GM18511 (cell line): ENCODE results near the gene TMEM63A.
"Not testable (repeated sequence)": the region's sequence is repeated elsewhere in the genome, so short reads cannot be mapped to it uniquely, and the experiment has no call there.

Experiments used
- ATAC-seq: cut with Tn5 transposase; IDR thresholded peaks from one replicate; pipeline ENCODE4 v1.9.1; 2021; ENCODE audit warnings: mild to moderate bottlenecking, moderate library complexity; ENCODE audit not compliant: unreplicated experiment

Gene TMEM63A

DNA sequence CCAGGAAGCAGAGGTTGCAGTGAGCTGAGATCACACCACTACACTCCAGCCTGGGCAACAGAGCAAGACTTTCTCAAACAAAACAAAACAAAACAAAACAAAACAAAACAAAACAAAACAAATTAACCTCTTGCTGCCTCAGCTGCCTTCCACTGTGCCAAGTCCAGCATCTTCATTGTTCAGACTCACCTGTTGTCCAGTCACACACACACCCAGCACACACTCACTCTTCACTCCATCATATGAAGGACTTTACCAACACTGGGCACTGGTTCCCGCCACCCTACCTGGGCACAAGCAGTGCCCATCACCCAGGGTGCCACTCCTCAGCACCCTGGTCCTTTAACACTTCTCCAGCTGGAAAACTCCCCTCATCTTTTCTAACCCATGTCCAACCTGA, 27.3 kb upstream of the TMEM63A start:
- no peak for ATAC-seq

DNA sequence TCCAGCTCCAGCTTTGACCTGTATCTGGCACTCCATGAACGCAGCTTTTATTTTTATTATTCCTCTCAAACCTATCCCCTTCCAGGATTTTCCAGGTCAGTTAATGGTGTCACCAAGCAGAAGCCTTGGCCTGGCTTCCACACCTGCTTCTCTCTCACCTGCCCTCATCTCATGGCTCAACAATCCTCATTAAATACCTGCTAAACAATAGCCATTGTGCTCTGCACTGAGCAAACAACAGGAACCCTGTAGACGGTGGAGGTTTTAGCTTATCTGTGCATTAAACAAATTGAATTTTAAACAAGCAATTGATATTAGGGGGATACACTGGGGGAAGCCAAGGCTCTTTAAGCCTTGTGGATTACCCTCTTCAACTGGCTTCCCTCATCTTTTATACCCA, 26.6 kb upstream of the TMEM63A start:
- ATAC-seq, result no peak

DNA sequence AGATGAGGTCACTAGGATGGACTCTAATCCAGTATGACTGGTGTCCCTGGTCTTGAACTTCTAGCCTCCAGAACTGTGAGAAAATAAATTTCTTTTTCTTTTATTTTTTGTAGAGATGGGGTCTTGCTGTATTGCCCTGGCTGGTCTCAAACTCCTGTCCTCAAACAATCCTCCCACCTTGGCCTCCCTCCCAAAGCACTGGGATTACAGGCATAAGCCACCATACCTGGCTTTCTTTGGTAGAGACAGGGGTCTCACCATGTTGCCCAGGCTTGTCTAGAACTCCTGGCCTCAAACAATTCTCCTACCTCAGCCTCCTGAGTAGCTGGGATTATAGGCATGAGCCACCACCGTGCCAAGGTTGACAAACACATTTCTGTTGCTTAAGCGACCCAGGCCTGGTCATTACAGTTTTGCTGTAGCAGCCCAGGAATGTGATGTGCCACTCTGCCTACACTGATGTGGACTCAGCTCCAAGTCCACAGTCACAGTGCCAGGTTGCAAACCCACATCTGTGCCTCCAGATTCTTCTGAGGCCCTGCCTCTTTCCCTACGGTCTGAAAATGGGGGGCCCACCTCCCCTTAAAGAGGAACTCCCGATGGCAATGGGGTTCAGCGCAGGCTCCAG, 25.9 kb upstream of the TMEM63A start:
- ATAC-seq, result no peak

DNA sequence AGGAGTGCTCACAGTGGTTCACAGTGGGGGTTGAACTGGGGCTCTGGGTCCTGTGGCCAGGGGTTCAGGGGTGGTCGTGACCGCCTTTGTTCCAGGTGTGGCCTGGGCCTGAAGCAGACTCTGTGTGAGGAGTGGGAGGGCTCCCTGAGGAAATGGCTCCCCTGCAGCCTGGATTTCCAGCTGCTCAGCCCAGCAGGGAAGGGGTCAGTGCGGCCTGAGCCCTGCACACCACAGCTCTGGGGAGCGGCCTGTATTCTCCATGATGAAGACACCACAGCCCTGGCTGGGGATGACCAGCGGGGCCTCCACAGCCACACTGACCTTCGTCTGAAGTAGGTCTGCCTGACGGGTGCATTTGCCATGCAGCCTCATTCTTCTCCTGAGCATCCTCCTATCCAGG, 25.2 kb upstream of the TMEM63A start:
- no peak for ATAC-seq

DNA sequence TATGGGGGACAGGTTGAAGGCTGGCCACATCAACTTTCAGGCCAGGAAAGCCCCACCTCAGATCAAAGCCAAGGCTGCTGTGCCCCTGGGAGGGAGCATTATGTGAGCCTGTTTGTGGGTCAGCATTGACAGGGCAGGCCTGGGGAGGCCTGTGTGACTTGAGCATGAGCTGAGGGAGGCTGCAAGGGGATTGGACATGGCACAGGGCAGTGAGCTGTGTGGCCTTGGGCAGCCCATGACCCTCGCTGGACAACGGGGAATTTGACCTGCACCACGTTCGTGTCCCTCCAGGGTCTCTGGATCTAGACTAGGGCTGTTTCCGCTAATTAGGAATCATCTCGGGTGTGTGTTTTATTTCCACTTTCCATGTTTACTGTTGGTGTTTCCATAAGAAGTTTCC, 24.3 kb upstream of the TMEM63A start:
- ATAC-seq, result no peak

DNA sequence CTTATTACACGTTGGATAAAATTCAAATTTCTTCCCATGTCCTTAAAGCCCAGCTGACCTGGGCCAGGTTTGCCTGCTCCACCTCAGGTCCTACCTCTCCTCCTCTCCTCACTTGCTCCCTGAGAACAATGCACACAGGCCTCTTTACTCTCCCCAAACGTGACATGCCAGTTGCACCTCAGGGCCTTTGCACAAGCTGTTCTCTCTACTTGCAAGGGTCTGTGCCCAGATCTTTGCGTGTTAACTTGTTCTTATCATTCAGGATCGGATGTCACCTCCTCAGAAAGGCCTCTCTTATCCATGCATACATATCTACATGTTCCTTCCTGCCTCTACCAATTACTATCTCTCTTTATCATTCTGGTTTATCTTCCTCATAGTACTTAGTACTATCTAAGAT, 21.4 kb upstream of the TMEM63A start:
- no peak for ATAC-seq

DNA sequence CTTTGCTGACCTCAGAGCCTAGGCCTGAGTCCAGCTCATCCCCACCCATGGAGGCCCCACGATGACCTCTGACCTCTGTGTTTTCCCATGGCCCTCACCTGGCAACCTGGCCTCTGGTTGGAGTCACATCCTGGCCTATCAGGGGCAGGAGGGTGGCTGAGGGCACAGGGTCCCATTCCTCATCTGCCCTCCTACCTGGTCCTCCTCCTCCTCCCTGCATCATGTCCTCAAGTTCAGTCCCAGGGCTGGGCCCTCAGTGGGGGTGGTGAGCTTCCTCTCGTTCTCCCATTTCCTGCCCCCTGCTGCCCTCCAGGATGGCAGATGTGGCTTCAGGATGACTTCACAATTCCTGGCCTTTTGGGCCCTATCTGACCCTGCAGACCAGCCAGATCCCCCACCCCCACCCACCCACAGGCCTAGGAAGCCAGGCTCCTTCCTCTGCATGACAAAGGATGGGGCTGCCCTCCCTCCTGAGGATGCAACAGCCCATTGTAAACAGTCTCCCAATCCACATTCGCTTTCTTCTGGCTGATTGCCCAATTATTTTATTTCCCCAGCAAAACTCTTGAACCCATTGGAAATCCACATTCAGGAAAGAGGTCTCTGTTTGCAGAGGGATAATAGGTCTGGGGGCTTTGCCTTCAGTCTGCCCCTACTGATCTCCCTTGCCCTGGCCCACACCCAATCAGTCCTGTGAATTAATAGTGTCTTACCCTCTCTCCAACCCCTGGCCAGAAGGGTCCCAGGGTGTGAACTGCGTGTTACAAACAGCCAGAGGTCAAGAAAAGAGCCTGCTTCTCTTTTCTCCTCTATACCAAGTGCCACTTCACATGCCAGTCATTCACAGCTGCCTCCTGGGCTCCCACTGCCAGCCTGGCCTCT, 17.1 kb upstream of the TMEM63A start:
- no peak for ATAC-seq

DNA sequence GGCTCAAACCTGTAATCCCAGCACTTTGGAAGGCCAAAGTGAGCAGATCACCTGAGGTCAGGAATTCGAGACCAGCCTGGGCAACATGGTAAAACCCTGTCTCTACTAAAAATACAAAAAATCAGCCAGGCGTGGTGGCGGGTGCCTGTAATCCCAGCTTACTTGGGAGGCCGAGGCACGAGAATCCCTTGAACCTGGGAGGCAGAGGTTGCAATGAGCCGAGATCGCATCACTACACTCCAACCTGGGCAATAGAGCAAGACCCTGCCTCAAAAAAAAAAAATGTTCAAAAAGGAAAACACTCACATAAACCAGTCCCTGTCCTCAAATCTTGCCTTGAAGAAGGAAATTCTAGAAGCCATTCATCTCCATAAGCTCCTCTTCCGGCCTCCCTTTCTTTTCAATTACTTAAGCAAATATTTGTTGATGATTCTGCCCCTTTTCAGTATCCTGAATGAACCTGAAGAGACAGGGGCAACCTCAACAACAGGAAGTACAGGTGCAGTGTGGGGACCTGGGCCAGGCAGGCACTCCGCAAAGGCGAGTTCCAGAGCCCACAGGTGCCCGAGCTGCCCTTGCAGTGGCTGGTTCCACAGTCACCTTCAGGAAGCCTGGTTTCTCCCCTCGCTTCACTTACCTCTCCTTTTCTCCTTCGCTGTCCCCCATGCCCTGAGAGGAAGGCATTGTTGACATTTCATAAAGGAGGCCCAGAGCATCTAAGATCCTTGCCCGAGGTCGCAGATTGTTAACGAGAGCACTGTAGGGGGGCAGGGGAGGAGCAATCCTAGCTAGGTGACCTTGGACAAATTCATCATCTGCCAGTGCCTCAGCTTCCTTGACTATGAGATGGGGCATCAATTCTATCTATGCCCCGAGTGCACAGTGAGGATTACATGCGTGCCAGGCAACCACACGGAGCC, 15.7 kb upstream of the TMEM63A start:
- ATAC-seq, result no peak

DNA sequence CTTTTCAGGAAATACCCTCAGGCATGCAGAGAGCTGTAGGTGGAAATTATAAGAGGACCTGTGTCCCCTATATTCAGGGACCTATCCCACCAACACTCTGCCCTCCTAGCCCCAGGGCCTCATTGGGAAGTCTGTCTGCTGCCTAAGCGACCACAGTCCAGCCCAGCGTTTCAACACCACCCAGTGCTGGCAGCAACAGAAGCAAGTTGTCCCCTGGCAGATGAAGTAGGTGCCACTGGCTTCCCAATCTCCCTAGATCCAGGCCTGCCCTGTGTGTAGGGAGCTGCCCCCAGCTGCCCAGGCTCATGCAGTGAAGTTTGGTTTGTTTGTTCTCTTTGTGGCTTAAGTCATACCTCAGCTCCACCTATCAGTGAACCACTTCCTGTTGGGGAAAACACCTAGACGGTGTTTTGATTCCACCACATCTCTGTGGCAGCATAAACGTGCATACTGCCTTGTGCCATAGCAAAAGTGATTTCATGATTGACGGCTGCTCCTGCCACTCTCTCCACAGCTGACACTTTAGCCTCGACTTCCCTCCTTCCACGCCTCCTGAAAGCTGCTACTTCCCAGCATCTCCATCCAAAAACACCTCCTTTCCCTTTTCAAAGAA, 14.9 kb upstream of the TMEM63A start:
- ATAC-seq, result peak; percentile 100

DNA sequence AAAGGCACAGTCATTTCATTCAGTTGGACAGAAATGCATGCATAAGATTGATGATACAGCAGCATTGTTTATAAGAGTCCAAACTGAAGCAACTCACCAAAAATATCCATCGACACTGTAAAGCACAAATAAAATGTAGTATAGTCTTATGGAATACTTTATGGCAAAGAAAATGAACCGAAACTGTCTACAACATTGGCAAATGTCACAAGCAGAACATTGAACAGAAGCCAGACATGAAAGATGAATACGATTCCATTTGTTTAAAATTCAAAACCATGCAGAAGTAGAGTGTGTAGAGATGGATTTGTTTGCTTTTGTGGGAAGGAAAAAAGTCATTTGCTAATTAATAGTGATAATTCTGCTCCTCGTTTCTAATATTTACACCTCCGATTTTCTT, 14.3 kb upstream of the TMEM63A start:
- no peak for ATAC-seq

DNA sequence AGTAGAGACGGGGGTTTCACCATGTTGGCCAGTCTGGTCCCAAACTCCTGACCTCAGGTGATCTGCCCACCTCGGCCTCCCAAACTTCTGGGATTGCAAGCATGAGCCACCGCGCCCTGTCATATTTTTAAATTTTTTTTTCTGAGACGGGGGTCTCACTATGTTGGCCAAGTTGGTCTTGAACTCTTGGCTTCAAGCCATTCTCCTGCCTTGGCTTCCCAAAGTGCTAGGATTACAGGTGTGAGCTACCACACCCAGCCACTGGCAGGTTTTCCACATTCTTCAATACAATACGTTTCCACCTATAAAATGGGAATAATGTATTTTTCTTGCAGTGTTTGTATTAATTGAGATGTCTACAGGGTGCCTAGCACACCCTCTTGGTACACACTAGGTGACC, 10.1 kb upstream of the TMEM63A start:
- no peak for ATAC-seq

DNA sequence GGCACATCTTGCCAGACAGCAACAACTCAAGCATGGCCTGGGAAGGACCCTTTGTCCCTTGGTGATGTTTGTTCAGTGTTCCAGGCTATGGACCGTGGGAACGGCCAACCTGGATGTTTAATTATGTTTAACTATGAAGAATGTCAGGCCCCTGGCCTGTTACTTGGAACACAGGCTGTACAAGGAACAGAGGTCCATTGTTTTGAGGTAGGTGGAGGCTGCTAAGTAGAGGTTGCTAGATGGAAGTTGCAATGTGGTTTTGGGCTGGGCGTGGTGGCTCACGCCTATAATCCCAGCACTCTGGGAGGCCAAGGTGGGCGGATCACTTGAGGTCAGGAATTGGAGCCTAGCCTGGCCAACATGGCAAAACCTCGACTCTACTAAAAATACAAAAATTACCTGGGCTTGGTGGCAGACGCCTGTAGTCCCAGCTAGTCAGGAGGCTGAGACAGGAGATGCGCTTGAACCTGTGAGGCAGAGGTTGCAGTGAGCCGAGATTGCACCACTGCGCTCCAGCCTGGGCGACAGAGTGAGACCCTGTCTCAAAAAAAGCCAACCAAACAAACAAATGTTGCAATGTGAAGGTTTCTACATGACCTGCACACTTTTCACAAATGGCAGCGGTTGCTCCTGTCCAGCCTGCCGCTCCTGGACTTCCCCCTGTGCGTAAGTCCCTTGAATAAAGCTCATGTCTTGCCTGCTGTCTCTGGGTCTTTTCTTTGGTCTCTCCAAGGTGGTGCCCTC, 9.2 kb upstream of the TMEM63A start:
- no peak for ATAC-seq

DNA sequence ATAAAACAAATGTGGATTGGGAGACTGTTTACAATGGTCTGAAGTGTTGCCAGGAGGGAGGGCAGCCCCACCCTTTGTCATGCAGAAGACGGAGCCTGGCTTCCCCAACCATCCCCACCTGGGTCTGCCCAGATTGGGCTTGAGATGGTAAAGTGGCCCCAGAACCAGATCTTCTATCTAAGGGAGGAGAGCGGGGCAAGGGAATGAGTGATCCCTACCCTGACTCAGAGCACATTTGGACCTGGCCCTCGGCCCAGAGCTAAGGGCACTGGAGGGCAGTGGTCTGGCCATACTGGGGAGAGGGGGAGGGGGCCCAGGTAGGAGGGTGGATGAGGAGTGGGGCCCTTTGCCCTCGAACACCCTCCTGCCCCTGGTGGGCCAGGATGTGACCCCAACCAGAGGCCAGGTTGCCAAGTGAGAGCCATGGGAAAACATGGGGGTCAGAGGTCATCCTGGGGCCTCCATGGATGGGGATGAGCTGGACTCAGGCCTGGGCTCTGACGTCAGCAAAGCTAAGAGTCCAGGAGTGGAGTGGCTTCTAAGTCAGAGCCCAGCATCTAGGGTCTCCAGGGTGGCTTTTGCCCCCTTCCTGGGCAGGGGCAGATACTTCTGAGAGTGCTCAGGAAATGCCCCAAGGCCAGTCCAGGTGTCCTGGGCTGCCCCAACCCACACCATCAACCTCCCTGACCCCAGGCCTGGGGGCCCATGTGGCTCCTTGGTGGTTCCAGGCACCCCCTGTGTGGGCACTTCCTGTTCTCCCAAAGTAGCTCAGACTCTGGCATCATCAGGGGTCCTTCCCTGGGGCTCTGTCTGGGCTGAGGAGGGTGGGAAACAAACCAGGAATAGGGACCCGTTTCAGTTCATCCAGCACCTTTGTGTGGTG, 8.4 kb upstream of the TMEM63A start:
- no peak for ATAC-seq

DNA sequence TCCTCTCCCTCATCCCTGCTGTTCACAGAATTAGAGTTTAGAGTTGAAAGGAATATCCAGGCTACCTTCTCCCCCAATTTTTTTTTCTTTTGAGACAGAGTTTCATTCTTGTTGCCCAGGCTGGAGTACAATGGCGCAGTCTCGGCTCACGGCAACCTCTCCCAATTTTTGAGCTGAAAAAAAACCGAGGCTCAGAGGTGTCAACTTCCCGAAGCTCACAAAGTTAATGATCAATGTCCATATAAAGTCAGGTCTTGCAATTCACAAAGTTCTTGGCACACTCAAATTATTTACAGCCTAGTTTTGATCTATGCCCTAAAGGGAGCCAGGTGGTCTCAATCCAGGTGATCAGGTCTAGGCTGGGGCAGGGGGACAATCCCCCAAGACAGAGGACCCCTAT, 7.6 kb upstream of the TMEM63A start:
- no peak for ATAC-seq

DNA sequence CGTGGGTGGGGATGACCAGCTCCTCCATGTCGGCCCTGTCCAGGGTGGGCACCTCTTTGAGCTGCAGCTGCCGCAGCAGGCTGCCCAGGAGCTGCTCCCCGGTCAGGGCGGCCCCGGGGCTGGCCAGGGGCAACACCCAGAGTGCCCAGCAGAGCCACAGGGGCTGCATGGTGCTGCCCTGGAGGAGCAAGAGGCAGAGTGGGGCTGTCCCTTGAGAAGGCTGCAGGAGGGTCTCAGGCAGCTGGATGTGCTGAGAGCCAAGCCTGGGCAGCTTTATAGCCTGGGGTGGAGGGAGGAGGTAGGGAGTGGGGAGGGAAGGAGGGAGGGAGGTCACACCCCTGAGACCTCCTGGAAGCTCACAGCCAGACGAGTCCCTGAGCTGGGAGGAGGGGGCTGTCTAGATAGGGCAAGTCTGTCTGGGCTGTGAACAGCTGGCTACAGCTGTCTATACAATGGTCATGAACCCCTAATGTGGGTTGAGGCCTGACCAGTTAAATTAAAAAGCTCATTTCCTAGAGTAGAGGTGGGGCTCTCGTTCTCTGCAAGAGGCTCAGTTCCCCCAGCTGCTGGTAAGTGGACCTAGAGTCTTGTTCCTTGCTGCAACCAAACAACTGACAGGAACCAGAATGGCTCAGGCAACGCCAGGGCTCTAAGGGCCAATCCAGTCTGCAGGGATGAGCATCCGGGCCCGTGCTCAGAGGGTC, 6.9 kb upstream of the TMEM63A start, which contains the start of gene LEFTY1:
TSS of gene LEFTY1 (minus strand) at position 249 of the 704 bp plus-strand sequence. CDS start at position 169, 80 bp downstream.
- ATAC-seq, result no peak

DNA sequence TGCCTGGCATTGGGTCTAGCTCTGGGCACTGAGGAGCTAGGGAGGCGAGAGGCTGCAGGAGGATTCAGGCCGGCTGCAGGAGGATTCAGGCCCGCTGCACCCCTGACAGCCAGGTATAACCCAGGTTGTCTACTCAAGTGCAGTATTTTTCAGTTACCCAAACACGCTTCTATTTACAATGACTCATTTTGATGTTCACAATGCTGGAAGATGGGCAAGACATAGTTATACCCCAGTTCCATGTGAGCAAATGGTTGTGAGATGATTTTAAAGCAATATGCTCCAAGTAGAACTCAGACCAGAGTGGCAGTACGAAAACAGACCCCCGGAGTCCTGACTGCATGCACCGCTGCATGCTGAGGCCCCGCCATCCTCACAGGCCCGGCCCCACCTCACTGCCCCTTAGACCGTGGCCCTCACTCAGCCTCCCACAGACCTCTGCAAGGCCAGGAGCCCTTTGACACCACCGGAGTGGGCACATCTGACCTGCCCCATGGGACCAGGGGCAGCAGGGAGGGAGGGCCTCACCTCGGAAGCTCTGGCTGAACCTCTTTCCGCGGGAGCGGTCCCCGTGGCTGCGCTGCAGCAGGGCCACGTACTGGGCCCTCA, 6.2 kb upstream of the TMEM63A start:
- ATAC-seq, result no peak

DNA sequence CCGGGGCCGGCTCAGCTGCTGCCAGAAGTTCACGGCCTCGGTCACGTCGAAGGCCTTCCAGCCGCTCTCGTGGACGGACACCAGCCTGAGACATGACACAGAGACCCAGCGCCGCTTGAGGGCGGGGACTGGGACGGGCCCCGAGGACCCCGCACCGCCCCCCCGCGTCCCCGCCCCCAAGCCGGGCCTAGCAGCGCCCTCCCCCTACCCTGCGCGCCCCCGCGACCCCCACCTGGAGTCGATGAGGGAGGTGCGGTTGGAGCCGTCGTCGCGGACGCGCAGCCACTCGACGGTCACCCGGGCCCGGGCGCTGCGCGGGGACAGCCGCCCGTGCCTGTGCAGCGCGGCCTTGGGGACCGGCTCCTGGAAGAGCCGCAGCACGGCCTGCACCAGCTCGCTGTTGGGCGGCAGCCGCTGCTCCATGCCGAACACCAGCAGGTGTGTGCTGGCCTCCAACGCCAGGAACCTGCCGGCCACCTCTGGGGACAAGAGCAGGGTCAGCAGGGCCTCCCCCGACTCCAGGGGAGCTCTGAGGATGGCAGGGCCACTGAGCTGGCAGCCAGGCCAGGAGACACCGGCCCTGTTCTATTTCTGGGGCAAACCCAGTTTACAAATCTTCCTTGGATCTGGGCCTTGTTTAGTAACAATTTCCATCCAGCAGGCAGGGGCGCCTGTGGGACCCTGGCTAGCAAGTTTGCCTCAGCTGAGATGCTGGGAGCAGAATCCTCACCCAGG, 5.5 kb upstream of the TMEM63A start:
- ATAC-seq, result not testable (repeated sequence)

DNA sequence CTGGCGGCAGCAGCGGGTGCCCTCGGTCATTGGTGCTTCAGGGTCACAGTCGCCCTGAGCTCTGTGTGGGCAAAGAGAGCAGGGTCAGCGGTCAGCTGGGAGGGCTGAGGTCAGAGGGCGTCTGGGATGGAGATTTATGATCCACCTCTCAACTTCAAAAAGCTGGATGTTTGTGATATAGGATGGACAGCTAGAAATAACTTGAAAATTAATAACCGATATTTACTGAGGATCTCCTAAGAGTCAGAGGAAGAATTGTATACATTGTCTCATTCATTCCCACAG, 4.8 kb upstream of the TMEM63A start:
- no peak for ATAC-seq
